Measurements from ENCODE around the gene SLC37A4. TPM values are rescaled to one million over a fixed set of nuclear protein-coding genes. Genes with fewer than 3 reads are reported as not detected.
"Not testable (repeated sequence)": the region's sequence is repeated elsewhere in the genome, so short reads cannot be mapped to it uniquely, and the experiment has no call there.

SLC37A4 gene
- total RNA-seq (2014; rRNA removed; shearing (Covaris generic)) = 3.1 and 6.0 TPM in 2 replicates

GRCh38 chr11:119030329-119031047, at the start of gene SLC37A4:
TSS of gene SLC37A4 (minus strand) at chr11:119030877.
- Histone ChIP-seq H3K4me1 (replicated peaks) (peaks cover 6% of the 10 kb centered on the region), H3K36me3 (no peaks in the 10 kb centered on the region), H3K27ac (no peak within 1 kb of the TSS), H3K4me3 (peak within 1 kb of the TSS; percentile 52), H3K27me3 (replicated peaks) (no peaks in the 10 kb centered on the region), H3K9me3 (replicated peaks) (no peaks in the 10 kb centered on the region)
- DNase-seq (ENCODE audit: low read depth in 1 of 2, low spot score in 2 of 2) = peak; percentile 65 to 93

- Histone ChIP-seq H3K9me3 (replicated peaks) (no peaks in the 10 kb centered on the region), H3K4me3 (no peak overlapping the region), H3K27me3 (replicated peaks) (no peaks in the 10 kb centered on the region), H3K36me3 (peaks cover 8% of the 10 kb centered on the region), H3K27ac (no peak overlapping the region), H3K4me1 (replicated peaks) (no peaks in the 10 kb centered on the region)
- no peak for DNase-seq (ENCODE audit: low read depth in 1 of 2, low spot score in 2 of 2)
Measured at GRCh38 chr11:119078675-119079420, 48.2 kb upstream of the SLC37A4 start.

GRCh38 chr11:119077839-119078238, 47.2 kb upstream of the SLC37A4 start:
- no peak overlapping the region for H3K27ac ChIP-seq
- no peaks in the 10 kb centered on the region for H3K27me3 ChIP-seq (replicated peaks)
- H3K4me1 ChIP-seq (replicated peaks) = no peaks in the 10 kb centered on the region
- H3K4me3 ChIP-seq = no peak overlapping the region
- DNase-seq (ENCODE audit: low read depth in 1 of 2, low spot score in 2 of 2) = no peak
- peaks cover 8% of the 10 kb centered on the region for H3K36me3 ChIP-seq
- no peaks in the 10 kb centered on the region for H3K9me3 ChIP-seq (replicated peaks)

GRCh38 chr11:119067371-119068222, 36.9 kb upstream of the SLC37A4 start, which contains the start of gene VPS11:
TSS of gene VPS11 (plus strand) at chr11:119067818. CDS start at chr11:119067824, 6 bp downstream.
- peak; percentile 70 to 89 for DNase-seq (ENCODE audit: low read depth in 1 of 2, low spot score in 2 of 2)
- Histone ChIP-seq H3K9me3 (replicated peaks) (no peaks in the 10 kb centered on the region), H3K27me3 (replicated peaks) (no peaks in the 10 kb centered on the region), H3K36me3 (no peaks in the 10 kb centered on the region), H3K4me3 (peak within 1 kb of the TSS; percentile 61), H3K27ac (peak within 1 kb of the TSS; percentile 28; the same call in 1 of the 2 replicates), H3K4me1 (replicated peaks) (no peaks in the 10 kb centered on the region)

- Histone ChIP-seq H3K27me3 (replicated peaks) (no peaks in the 10 kb centered on the region), H3K36me3 (no peaks in the 10 kb centered on the region), H3K4me3 (no peak overlapping the region), H3K4me1 (replicated peaks) (no peaks in the 10 kb centered on the region), H3K9me3 (replicated peaks) (no peaks in the 10 kb centered on the region), H3K27ac (no peak overlapping the region)
- DNase-seq (ENCODE audit: low read depth in 1 of 2, low spot score in 2 of 2) = no peak
Measured at GRCh38 chr11:119065369-119065768, 34.7 kb upstream of the SLC37A4 start.

- Histone ChIP-seq H3K36me3 (no peaks in the 10 kb centered on the region), H3K27ac (no peak overlapping the region), H3K27me3 (replicated peaks) (no peaks in the 10 kb centered on the region), H3K4me3 (no peak overlapping the region), H3K4me1 (replicated peaks) (peaks cover 4% of the 10 kb centered on the region; the same call in 1 of the 2 replicates), H3K9me3 (replicated peaks) (no peaks in the 10 kb centered on the region)
- DNase-seq (ENCODE audit: low read depth in 1 of 2, low spot score in 2 of 2) = no peak
Measured at GRCh38 chr11:119062779-119063178, 32.1 kb upstream of the SLC37A4 start.

- H3K27me3 ChIP-seq (replicated peaks) = no peaks in the 10 kb centered on the region
- peaks cover 5% of the 10 kb centered on the region; the same call in 1 of the 2 replicates for H3K4me1 ChIP-seq (replicated peaks)
- H3K4me3 ChIP-seq = no peak overlapping the region
- no peak overlapping the region for H3K27ac ChIP-seq
- H3K9me3 ChIP-seq (replicated peaks) = no peaks in the 10 kb centered on the region
- no peak for DNase-seq (ENCODE audit: low read depth in 1 of 2, low spot score in 2 of 2)
- H3K36me3 ChIP-seq = peaks cover 3% of the 10 kb centered on the region; the same call in 1 of the 2 replicates
Measured at GRCh38 chr11:119061256-119061655, 30.6 kb upstream of the SLC37A4 start.

GRCh38 chr11:119059128-119059527, 28.5 kb upstream of the SLC37A4 start:
- H3K4me3 ChIP-seq; DNase-seq (ENCODE audit: low read depth in 1 of 2, low spot score in 2 of 2); H3K9me3 ChIP-seq (replicated peaks); H3K27me3 ChIP-seq (replicated peaks); H3K27ac ChIP-seq: not testable (repeated sequence)
- Histone ChIP-seq H3K4me1 (replicated peaks) (peaks cover 10% of the 10 kb centered on the region), H3K36me3 (peaks cover 13% of the 10 kb centered on the region)

- Histone ChIP-seq H3K4me1 (replicated peaks) (peaks cover 10% of the 10 kb centered on the region), H3K36me3 (peaks cover 25% of the 10 kb centered on the region), H3K4me3 (peak within 1 kb of the TSS; percentile 89), H3K27me3 (replicated peaks) (no peaks in the 10 kb centered on the region), H3K9me3 (replicated peaks) (no peaks in the 10 kb centered on the region), H3K27ac (peak within 1 kb of the TSS; percentile 80)
- DNase-seq (ENCODE audit: low read depth in 1 of 2, low spot score in 2 of 2) = peak; percentile 81 to 95
Measured at GRCh38 chr11:119057000-119057769, 26.5 kb upstream of the SLC37A4 start, which contains the start of gene HYOU1. TSS of gene HYOU1 (minus strand) at chr11:119057205. CDS start at chr11:119056160, 1,045 bp downstream.

- H3K4me3 ChIP-seq = peak overlapping the region; percentile 89
- peak overlapping the region; percentile 80 for H3K27ac ChIP-seq
- peaks cover 25% of the 10 kb centered on the region for H3K36me3 ChIP-seq
- H3K4me1 ChIP-seq (replicated peaks) = peaks cover 10% of the 10 kb centered on the region
- no peaks in the 10 kb centered on the region for H3K27me3 ChIP-seq (replicated peaks)
- no peaks in the 10 kb centered on the region for H3K9me3 ChIP-seq (replicated peaks)
- no peak for DNase-seq (ENCODE audit: low read depth in 1 of 2, low spot score in 2 of 2)
Measured at GRCh38 chr11:119056421-119056999, 25.8 kb upstream of the SLC37A4 start.

- peaks cover 10% of the 10 kb centered on the region for H3K4me1 ChIP-seq (replicated peaks)
- no peak overlapping the region for H3K27ac ChIP-seq
- H3K36me3 ChIP-seq = peaks cover 25% of the 10 kb centered on the region
- DNase-seq (ENCODE audit: low read depth in 1 of 2, low spot score in 2 of 2) = no peak
- H3K9me3 ChIP-seq (replicated peaks) = no peaks in the 10 kb centered on the region
- no peaks in the 10 kb centered on the region for H3K27me3 ChIP-seq (replicated peaks)
- H3K4me3 ChIP-seq = peak overlapping the region; percentile 89
Measured at GRCh38 chr11:119055901-119056300, 25.2 kb upstream of the SLC37A4 start.

GRCh38 chr11:119054418-119054817, 23.7 kb upstream of the SLC37A4 start:
- H3K4me3 ChIP-seq = no peak overlapping the region

More at GRCh38 chr11:119054418-119054817, 23.7 kb upstream of the SLC37A4 start:
- no peak overlapping the region for H3K27ac ChIP-seq
- peaks cover 10% of the 10 kb centered on the region for H3K4me1 ChIP-seq (replicated peaks)
- no peak for DNase-seq (ENCODE audit: low read depth in 1 of 2, low spot score in 2 of 2)
- H3K36me3 ChIP-seq = peaks cover 25% of the 10 kb centered on the region
- H3K27me3 ChIP-seq (replicated peaks) = no peaks in the 10 kb centered on the region
- H3K9me3 ChIP-seq (replicated peaks) = no peaks in the 10 kb centered on the region
